ENCODE measurements around the gene PIP4K2C.
"Not testable (repeated sequence)": the region's sequence is repeated elsewhere in the genome, so short reads cannot be mapped to it uniquely, and the experiment has no call there.

The PIP4K2C gene

DNA sequence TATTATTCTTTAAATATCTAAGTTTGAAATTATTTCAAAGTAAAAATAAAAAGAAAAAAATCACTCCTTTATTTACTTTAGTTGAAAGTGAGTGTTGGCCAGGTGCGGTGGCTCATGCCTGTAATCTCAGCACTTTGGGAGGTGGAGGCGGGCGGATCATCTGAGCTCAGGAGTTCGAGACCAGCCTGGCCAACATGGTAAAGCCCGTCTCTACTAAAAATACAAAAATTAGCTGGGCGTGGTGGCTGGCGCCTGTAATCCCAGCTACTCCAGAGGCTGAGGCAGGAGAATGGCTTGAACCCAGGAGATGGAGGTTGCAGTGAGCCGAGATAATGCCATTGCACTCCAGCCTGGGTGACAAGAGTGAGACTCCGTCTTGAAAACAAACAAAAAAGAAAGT, 45.7 kb downstream of the PIP4K2C start:
- not testable (repeated sequence) for DNase-seq (ENCODE audit: low read depth in 2 of 2)

DNA sequence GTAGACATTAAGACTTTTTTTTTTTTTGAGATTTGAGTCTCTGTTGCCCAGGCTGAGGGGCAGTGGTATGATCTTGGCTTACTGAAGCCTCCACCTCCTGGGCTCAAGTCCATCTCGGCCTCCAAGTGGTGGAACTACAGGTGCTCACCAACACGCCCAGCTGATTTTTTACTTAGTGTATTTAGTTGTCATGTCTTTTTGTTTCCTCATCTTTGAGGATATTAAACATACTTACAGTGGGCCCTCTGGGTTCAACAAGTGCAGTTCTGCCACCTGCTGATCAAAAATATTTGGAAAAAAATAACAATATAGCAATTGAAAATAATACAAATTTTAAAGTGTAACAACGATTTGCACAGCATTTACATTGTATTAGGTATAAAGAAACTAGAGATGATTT, 46.4 kb downstream of the PIP4K2C start:
- DNase-seq (ENCODE audit: low read depth in 2 of 2) = no peak

DNA sequence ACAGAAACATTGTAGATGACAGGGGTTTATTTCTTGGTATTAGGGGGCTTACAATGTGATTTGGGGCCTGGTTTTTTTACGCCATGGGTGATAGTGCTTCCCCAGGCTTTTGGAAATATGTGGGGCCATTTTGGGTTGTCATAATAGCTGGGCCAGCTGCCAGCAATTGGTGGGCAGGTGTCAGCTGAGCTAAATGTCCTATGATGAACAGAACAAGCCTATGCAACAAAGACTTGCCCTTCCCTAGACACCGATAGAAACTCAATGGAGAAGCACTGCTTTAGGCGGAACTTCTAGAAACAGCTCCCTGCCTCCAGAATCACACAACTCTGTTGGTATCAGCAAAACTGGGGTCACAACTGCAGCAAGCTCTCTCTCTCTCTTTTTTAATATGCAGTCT, 47.1 kb downstream of the PIP4K2C start:
- DNase-seq (ENCODE audit: low read depth in 2 of 2) = no peak

DNA sequence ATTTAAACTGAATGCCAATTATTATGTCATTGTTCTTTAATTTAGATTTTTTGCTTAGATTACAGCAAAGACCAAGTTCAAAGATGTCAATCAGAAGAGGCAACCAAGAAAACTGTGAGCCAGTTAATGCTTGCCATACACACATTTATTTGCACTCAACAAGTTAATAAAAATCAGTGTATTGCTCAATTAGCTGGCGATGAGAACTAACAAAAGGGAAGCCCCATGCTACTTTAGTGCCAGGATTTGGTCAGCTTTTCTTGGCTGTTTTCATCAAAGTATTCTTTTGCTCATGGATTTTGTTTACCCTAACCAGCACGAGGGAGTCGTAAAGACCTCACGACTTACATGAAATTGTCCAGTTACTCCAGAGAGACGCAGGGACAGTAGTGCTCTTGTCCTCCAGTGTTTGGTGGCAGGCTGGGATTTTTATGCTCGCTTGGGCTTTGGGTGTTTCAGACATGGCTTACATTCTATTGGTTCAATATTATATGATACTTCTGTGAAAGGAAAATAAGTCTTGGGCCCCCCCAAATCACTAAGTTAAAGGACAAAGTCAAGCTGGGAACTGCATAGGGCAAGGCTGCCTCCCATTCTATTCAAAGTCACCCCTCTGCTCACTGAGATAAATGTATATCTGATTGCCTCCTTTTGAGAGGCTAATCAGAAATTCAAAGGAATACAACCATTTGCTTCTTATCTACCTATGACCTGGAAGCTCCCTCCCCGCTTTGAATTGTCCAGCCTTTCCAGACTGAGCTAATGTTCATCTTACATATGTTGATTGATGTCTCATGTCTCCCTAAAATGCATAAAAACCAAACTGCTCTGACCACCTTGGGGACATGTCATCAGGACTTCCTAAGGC, 49.4 kb downstream of the PIP4K2C start:
- DNase-seq (ENCODE audit: low read depth in 2 of 2) = no peak

DNA sequence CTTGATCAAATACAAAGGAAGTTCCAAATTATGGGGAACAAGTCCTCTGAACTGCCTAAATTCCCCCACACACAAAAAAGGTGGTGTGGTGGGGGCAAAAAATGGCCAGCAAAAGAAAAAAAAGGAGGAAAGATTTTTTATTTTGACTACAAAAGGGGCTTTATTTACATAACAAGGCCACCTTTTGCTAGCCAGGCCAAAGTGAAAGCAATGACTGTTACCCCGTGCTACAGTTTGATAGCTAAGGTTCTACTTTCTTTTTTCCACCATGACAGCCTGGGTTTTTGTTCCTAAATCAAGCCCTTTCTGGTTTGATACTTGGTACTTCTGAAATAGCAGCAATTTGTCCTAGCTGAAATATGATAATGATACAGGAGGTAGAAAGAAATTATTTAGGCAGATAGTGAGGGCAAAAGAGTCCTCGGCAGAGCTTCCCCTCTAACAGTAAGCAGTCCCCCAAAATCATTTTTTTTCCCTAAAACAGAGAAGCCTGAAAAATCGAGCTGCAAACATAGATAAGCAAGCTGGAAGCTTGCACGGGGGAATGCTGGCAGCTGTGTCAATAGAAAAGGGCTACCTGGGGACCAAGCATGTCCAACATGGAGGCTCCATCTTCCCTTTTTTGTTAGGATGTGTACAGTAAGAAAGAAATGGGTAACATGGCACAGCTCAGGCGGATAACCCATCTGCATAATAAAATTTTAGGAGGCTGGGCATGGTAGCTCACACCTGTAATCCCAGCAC, 50.9 kb downstream of the PIP4K2C start:
- DNase-seq (ENCODE audit: low read depth in 2 of 2) = no peak

DNA sequence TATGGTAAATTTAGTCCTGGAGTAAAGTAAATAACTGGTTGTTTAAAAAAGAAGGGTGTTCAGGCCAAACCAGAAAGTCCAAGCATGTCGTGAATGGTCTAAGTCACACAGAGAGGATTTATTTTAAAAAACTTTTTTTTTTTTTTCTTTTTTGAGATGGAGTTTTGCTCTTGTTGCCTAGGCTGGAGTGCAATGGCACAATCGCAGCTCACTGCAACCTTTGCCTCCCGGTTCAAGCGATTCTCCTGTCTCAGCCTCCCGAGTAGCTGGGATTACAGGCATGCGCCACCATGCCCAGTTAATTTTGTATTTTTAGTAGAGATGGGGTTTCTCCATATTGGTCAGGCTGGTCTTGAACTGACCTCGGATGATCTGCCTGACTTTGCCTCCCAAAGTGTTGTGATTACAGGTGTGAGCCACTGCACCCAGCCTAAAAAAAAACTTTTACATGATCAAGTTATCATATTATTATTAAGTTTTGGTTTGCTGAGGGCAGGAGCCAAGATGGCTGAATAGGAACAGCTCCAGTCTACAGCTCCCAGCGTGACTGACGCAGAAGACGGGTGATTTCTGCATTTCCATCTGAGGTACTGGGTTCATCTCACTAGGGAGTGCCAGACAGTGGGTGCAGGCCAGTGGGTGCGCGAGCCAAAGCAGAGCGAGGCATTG, 55.1 kb downstream of the PIP4K2C start:
- DNase-seq (ENCODE audit: low read depth in 2 of 2) = not testable (repeated sequence)

DNA sequence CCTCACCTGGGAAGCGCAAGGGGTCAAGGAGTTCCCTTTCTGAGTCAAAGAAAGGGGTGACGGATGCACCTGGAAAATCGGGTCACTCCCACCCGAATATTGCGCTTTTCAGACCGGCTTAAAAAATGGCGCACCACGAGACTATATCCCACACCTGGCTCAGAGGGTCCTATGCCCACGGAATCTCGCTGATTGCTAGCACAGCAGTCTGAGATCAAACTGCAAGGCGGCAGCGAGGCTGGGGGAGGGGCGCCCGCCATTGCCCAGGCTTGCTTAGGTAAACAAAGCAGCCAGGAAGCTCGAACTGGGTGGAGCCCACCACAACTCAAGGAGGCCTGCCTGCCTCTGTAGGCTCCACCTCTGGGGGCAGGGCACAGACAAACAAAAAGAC, 55.7 kb downstream of the PIP4K2C start:
- not testable (repeated sequence) for DNase-seq (ENCODE audit: low read depth in 2 of 2)
